ENCODE measurements around the gene MID1. TPM values are rescaled to one million over a fixed set of nuclear protein-coding genes. Genes with fewer than 3 reads are reported as not detected.

The MID1 gene
- polyA plus RNA-seq, 3 donors = 0.05 to 0.10 TPM; not detected in 1

DNA sequence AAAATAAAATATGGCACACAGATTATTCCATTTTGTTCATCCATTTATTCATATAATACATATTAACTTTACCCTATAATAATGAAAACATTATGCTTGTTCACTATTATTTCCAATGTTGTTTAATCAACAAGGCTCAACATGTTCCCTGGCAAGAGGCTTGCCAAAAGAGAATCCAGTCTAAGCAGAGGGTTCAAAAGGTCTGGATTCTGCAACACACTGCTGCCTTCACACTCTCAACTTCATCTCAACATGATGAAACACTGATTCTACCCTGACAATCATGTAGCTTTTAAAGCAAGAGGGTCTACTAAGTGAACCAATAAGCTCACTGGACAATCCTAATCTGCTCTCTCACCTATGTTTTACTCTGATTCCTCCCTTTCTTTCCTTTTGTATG, 101.1 kb downstream of the MID1 start:
- H3K27me3 Mint-ChIP-seq (ENCODE audit: low read depth in 3 of 3) = peaks cover 0 to 2% (median 0%) of the 10 kb centered on the region in 3 donors
- no peaks in the 10 kb centered on the region for H3K9me3 ChIP-seq (replicated peaks in 1 of 2; ENCODE audit: control insufficient read depth in 1 of 2, insufficient read depth in 1 of 2, low read length in 2 of 2)
- no peak overlapping the region for H3K27ac ChIP-seq (ENCODE audit: low read depth in 1 of 2, low read length in 2 of 2)
- H3K4me3 ChIP-seq (replicated peaks in 1 of 3; ENCODE audit: low read depth in 2 of 3, low read length in 3 of 3) = no peak overlapping the region
- H3K9ac ChIP-seq (ENCODE audit: insufficient read depth, low read length, poor library complexity, severe bottlenecking) = no peak overlapping the region
- no peak for DNase-seq
- no peak overlapping the region for H3K27ac Mint-ChIP-seq
- H3K79me2 ChIP-seq (ENCODE audit: insufficient read depth, low read length) = no peaks in the 10 kb centered on the region
- TF ChIP-seq, protein P1, sequence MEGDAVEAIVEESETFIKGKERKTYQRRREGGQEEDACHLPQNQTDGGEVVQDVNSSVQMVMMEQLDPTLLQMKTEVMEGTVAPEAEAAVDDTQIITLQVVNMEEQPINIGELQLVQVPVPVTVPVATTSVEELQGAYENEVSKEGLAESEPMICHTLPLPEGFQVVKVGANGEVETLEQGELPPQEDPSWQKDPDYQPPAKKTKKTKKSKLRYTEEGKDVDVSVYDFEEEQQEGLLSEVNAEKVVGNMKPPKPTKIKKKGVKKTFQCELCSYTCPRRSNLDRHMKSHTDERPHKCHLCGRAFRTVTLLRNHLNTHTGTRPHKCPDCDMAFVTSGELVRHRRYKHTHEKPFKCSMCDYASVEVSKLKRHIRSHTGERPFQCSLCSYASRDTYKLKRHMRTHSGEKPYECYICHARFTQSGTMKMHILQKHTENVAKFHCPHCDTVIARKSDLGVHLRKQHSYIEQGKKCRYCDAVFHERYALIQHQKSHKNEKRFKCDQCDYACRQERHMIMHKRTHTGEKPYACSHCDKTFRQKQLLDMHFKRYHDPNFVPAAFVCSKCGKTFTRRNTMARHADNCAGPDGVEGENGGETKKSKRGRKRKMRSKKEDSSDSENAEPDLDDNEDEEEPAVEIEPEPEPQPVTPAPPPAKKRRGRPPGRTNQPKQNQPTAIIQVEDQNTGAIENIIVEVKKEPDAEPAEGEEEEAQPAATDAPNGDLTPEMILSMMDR (IDR thresholded peaks at IDR 0.05) = no peak
- no peaks in the 10 kb centered on the region for H4K20me1 ChIP-seq (ENCODE audit: insufficient read depth, low read length)
- no peaks in the 10 kb centered on the region for H3K36me3 ChIP-seq (replicated peaks in 1 of 2; ENCODE audit: control insufficient read depth in 1 of 2, insufficient read depth in 2 of 2, low read length in 2 of 2)
- H3K27me3 ChIP-seq (ENCODE audit: control insufficient read depth in 2 of 2, insufficient read depth in 2 of 2, low read length in 2 of 2) = no peaks in the 10 kb centered on the region
- H3K4me3 Mint-ChIP-seq = no peak overlapping the region
- peaks cover 0 to 7% (median 0%) of the 10 kb centered on the region in 7 donors for H3K9me3 Mint-ChIP-seq
- no peaks in the 10 kb centered on the region for H3K36me3 Mint-ChIP-seq
- no peaks in the 10 kb centered on the region for H3K4me1 Mint-ChIP-seq
- intact Hi-C loops (cut with micrococcal nuclease) = no loop called here
- no peak overlapping the region for H3K4me2 ChIP-seq (replicated peaks; ENCODE audit: extremely low read depth, low read length, poor library complexity, severe bottlenecking)
- H3K4me1 ChIP-seq (ENCODE audit: control insufficient read depth in 1 of 2, insufficient read depth in 2 of 2, low read length in 2 of 2) = no peaks in the 10 kb centered on the region
- no peak overlapping the region for H2AFZ ChIP-seq (ENCODE audit: insufficient read depth, low read depth, low read length, poor library complexity, severe bottlenecking)

DNA sequence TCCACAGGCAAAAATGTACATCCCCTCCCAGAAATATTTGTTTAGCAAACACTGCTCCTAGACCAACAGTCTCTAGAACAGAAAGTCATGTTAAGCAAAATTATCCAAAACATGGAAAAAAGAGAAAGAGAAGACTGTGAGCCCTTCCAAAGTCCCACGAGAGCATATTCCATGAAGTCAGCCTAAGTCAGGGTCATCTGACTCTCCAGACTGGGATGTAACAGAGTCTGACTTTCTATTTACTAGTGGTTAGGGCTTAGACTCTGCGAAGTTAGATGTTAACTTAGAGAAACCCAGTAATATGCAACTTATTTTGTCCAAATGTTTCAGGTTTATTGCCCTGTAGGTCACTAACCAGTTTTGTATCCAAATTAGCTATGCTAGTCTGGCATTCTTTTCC, 102.3 kb downstream of the MID1 start:
- H3K4me3 ChIP-seq (replicated peaks in 1 of 3; ENCODE audit: low read depth in 2 of 3, low read length in 3 of 3) = no peak overlapping the region
- WGBS (ENCODE audit: insufficient coverage) = no CpG with 5 or more reads among the region's 2 CpGs
- no peaks in the 10 kb centered on the region for H3K36me3 ChIP-seq (replicated peaks in 1 of 2; ENCODE audit: control insufficient read depth in 1 of 2, insufficient read depth in 2 of 2, low read length in 2 of 2)
- Mint-ChIP-seq H3K9me3 (peaks cover 0 to 7% (median 0%) of the 10 kb centered on the region in 7 donors), H3K27ac (no peak overlapping the region), H3K36me3 (no peaks in the 10 kb centered on the region), H3K4me3 (no peak overlapping the region), H3K27me3 (ENCODE audit: low read depth in 3 of 3) (peaks cover 0 to 2% (median 0%) of the 10 kb centered on the region in 3 donors), H3K4me1 (no peaks in the 10 kb centered on the region)
- intact Hi-C loops (cut with micrococcal nuclease) = no loop called here
- no peaks in the 10 kb centered on the region for H4K20me1 ChIP-seq (ENCODE audit: insufficient read depth, low read length)
- H3K79me2 ChIP-seq (ENCODE audit: insufficient read depth, low read length) = no peaks in the 10 kb centered on the region
- H3K27ac ChIP-seq (ENCODE audit: low read depth in 1 of 2, low read length in 2 of 2) = no peak overlapping the region
- no peaks in the 10 kb centered on the region for H3K9me3 ChIP-seq (replicated peaks in 1 of 2; ENCODE audit: control insufficient read depth in 1 of 2, insufficient read depth in 1 of 2, low read length in 2 of 2)
- no peaks in the 10 kb centered on the region for H3K27me3 ChIP-seq (ENCODE audit: control insufficient read depth in 2 of 2, insufficient read depth in 2 of 2, low read length in 2 of 2)
- no peaks in the 10 kb centered on the region for H3K4me1 ChIP-seq (ENCODE audit: control insufficient read depth in 1 of 2, insufficient read depth in 2 of 2, low read length in 2 of 2)
- H3K9ac ChIP-seq (ENCODE audit: insufficient read depth, low read length, poor library complexity, severe bottlenecking) = no peak overlapping the region
- TF ChIP-seq, protein P1 (IDR thresholded peaks at IDR 0.05) = no peak
- no peak overlapping the region for H2AFZ ChIP-seq (ENCODE audit: insufficient read depth, low read depth, low read length, poor library complexity, severe bottlenecking)
- no peak overlapping the region for H3K4me2 ChIP-seq (replicated peaks; ENCODE audit: extremely low read depth, low read length, poor library complexity, severe bottlenecking)
- no peak for DNase-seq
